Inflammatory macrophage treated with lipopolysaccharide for 4 hours (primary cell): ENCODE results near the gene SELL.
"Not testable (repeated sequence)": the region's sequence is repeated elsewhere in the genome, so short reads cannot be mapped to it uniquely, and the experiment has no call there.

Experiments used
- DNase-seq: peaks from one replicate; pipeline ENCODE4 v3.0.0-alpha.2; 2020

Gene SELL

GRCh38 chr1:169701261-169702005 lies 10.0 kb downstream of the SELL start:
- no peak for DNase-seq

DNA sequence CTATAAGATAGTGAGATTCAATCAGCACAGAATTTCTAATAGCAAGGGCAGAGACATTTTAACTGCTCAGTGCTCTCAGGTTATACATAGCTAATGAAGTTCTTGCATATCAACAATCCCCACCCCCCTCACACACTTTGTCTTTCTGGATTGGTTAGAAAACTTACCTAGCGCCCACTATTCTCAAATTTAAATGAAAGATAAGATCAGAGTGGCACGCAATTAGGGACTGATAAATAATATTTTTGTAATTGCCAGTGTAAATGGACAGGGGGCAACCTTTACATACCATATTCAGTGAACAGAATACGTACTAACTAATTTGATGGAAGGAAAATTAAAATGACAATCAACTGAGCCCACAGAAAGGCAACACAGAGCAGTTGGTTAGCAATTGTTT lies 11.7 kb downstream of the SELL start:
- DNase-seq: no peak

GRCh38 chr1:169698976-169699375 lies 12.4 kb downstream of the SELL start:
- DNase-seq: no peak

GRCh38 chr1:169697755-169698154 lies 13.7 kb downstream of the SELL start:
- peak; percentile 89 for DNase-seq

DNA sequence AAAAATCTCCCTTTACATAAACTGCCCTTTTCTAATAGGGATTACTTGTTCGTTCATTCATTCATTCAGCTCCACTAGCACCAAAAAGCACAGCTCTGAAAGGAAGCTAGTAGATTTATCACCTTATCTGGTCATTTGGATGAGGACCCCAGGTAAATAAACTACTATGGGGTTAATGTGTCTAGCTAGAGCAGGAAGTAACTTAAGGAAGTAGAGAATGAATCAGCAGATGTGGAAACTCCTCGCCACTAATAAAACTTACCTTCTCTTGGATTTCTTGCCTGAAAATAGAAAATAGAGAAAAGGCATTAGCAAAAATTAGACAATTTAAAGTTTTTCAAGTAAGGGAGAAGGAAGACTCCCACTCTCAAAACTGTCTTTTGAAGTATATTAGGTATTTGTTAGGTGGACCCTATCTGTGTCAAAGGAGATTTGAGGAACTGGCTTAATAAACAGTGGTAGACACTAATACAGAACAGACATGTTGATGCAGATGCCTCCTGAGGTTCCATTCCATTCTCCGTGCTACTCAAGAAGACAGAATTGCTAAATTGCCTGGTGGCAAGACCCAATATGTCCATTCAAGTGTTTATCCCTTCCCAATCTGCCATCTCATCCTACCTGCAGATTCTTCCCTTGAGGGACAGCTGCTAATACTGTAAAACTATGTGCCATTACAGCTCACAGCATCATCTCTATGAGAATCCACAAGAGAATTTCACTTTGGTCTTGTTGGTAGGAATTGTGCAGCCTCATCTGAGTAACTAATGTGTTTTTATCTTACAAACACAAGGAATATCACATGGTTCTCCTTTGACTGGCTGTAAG lies 14.9 kb downstream of the SELL start:
- peak; percentile 41 for DNase-seq

- DNase-seq: no peak
These were observed 16.9 kb downstream of the SELL start for GRCh38 chr1:169694304-169695075.

DNA sequence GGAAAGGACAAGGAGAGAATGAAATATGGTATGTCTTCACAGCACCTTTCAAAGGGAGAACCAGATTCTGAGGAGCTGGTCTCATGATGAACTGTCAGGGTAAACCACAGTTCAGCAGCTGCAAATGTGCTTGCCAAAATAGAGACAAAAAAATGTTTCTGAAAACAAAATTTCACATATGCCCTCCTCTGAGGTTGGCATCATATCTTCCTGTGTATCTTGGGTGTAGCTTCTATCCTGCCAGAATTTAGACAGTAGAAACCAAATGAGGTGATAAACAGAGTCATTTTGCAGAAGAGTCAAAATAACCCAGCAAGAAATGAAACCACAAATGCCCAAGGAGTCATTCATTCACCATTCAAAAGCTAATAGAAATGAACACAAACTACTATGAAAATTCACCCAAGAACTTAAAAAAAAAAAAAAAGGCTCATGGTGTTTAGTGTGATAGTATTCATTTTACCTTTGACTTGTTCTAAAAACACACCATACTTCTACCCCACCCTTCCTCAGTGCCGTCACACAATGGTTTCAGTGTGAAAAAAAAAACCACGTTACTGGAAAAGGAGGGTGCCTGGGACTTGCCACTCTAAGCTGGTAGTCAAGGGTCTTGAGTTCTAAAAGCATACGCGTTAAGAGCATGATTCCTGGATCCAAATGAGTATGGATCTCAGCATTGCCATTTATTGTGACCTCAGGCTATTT lies 18.5 kb downstream of the SELL start:
- DNase-seq: peak; percentile 28

- no peak for DNase-seq
These were observed 20.9 kb downstream of the SELL start for GRCh38 chr1:169690489-169690888.

DNA sequence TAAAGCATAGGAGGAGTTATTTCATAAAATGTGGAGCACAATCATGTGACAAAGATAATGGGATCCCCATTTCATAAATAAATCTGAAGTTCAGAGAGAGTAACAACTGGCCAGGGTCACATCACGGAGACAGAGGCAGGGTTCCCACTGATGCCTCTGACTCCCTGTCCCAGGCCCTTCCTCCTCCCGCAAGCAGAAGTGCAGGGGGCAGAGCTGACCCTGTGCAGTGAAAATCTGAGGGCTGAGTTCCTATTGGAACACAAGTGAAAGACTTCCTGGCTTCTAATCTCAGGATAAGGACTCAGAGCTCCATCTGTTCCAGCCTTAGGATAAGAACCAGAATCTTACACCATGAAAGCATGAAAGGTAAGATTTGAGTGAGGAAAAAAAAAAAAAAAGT lies 22.0 kb downstream of the SELL start:
- DNase-seq: no peak

- not testable (repeated sequence) for DNase-seq
These were observed 23.0 kb downstream of the SELL start for GRCh38 chr1:169688377-169688776.

DNA sequence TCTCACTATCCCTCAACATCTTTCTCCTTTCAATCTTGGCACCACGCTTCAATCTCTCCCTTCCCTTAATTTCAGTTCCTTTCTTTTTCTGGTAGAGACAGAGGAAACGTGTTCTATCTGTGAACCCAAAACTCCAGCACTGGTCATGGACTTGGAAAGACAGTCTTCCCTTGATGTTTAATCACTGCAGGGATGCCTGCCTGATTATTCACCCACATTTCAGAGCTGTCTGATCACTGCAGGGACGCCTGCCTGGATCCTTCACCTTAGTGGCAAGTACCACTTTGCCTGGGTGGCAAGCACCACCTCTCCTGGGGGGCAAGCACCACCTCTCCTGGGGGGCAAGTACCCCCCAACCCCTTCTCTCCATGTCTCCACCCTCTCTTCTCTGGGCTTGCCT lies 27.8 kb downstream of the SELL start:
- DNase-seq: no peak

- DNase-seq: not testable (repeated sequence)
These were observed 28.3 kb downstream of the SELL start for GRCh38 chr1:169683168-169683567.

DNA sequence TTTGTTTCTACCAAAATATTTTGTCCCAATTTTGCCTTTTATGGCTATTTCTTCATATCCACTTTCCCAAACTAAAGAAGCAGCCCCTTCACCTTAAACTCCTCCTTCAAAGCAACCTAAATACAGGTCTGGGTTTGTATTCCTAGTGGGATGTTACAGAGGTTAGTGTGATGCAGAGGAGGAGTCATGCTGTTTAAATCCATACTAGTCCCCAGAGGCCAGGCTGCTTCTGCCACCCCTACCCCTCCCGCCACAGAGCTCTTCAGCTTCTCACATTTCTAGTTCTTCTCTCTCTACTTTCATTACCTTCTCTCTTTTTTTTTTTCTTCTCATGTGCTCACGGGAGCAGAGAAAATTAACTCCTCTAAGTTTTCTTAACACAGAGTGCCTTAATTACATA lies 29.3 kb downstream of the SELL start:
- no peak for DNase-seq

DNA sequence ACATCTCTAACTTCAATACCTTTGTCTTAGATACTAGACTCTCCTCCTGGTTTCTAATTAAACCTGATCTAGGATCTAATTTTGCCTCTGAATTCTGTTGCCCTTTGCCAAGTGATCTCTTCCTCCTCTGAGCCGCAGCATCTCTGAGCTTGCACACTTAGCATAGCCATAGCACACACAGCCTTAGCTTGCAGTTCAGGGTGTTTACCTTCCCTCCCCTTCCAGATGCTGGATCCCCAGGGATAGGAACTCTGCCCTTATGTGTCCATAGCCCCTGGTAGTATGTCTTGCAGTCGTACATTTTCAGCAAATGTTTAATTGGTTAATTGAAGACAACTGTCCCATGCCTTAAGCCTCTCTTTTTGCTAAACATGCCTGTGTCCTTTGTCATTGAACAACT lies 30.3 kb downstream of the SELL start:
- DNase-seq: no peak

DNA sequence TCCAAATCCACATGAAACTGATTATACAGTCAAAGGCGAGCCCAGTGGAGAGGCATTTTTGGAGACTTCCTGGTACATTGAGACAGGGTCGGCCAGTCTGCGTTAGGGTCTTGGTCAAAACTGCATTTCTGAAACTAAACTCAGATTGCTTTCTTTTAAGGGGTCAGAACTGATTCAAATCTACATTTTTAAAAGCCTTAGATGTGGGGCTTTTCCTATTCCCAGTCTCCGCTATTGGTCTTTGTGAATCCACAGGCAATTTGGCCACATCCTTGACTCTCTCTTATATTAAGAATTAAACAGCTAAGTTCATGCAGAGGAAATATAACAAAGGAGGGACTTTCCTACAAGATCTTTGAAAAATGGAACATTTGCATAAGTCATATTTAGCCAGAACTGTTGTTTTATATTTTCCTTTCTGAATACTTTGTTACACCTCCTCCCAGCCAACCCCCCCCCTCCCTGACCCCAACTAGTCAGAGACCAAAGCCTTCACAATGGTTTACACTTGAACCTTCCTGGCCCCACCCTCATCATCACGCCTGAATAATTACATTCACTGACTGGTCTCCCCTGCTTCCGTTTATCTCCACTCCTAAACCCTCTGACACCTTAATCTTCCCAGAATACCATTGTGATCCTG lies 30.9 kb downstream of the SELL start:
- DNase-seq: no peak

- no peak for DNase-seq
These were observed 31.7 kb downstream of the SELL start for GRCh38 chr1:169679692-169680091.

GRCh38 chr1:169676001-169676400 lies 35.4 kb downstream of the SELL start:
- DNase-seq: peak; percentile 10

GRCh38 chr1:169670836-169671235 lies 40.6 kb downstream of the SELL start:
- DNase-seq: no peak

DNA sequence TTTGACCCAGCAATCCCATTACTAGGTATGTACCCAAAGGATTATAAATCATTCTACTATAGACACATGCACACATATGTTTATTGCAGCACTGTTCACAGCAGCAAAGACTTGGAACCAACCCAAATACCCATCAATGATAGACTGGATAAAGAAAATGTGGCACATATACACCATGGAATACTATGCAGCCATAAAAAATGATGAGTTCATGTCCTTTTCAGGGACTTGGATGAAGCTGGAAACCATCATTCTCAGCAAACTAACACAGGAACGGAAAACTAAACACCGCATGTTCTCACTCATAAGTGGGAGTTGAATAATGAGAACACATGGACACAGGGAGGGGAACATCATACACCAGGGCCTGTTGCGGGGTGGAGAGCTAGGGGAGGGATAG lies 41.2 kb downstream of the SELL start:
- DNase-seq: not testable (repeated sequence)

GRCh38 chr1:169667699-169668596 lies 43.5 kb downstream of the SELL start:
- peak; percentile 43 for DNase-seq

DNA sequence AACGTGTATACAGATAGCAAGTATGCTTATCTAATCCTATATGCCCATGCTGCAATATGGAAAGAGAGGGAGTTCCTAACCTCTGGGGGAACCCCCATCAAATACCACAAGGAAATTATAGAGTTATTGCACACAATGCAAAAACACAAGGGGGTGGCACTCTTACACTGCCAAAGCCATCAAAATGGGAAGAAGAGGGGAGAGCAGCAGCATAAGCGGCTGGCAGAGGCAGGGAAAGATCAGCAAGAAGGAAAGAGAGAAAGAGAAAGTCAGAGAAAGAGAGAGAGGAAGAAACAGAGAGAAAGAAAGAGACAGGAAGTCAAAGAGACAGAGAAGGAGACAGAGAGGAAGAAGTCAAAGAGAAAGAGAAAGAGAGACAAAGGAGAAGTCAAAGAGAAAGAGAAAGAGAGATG lies 44.2 kb downstream of the SELL start:
- DNase-seq: peak; percentile 74
